NCI-H1417 (cell line): ENCODE data around the gene RRP1B.
"Not testable (repeated sequence)": the region's sequence is repeated elsewhere in the genome, so short reads cannot be mapped to it uniquely, and the experiment has no call there.

Experiments used
- DNase-seq, 3 experiments: peaks; one replicate each; lab custom pipeline; 2025; lab: John Stamatoyannopoulos, UW

The RRP1B gene

DNA sequence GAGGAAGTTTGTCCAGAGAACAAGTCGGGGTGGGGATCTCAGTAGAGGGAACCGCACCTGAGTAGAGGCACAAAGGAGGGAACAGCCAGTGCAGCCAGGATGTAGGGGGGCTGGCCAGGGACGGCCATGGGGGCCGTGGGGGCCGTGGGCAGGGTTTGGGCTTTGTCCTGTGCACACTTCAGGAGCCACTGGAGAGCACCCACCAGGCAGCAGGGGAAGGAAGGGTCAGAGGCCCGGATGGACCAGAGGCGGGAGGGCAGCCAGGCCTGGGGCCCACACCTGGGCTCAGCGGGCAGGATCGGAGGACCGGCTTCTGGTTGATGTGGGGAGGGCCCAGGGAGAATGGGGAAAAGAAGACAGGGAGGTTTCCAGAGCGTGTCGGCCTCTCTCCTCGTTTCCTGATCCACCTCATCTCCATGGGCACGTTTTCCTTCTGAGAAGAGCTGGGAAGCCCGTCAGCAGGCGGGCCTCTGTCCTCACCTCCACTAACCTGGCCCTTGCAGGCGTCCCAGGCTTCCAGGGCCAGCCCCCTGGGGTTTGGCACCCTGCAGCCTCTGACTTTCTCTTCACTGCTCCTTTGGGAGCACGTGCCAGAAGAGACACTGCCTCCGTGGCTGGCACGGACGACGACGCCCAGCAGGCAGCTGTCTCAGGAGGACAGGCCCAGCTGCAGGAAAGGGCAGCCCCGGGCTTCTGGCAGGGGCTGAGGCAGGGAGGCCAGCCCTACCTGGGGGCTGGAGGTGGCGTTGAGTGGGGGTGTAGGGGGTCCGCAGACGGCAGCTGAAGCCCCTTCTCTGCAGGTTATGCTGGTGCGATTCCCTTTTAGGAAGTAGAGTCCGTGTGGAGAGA, 42.8 kb downstream of the RRP1B start:
- peak in 2 of 3 experiments; percentile 76 to 78 for DNase-seq

DNA sequence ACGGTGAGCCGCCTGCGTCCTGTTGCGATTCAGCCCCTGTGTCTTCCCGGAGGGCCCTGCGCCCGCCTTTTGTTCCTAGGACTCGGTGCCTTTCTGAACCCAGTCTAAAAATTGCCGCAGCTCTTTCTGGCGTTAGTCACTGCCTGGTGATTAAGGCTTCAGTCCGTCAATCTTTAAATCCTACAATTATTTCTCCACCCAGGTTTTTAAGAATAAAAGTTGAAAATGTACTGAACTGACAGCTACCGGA, 43.4 kb downstream of the RRP1B start:
- DNase-seq: peak in 2 of 3 experiments; percentile 76 to 84

DNA sequence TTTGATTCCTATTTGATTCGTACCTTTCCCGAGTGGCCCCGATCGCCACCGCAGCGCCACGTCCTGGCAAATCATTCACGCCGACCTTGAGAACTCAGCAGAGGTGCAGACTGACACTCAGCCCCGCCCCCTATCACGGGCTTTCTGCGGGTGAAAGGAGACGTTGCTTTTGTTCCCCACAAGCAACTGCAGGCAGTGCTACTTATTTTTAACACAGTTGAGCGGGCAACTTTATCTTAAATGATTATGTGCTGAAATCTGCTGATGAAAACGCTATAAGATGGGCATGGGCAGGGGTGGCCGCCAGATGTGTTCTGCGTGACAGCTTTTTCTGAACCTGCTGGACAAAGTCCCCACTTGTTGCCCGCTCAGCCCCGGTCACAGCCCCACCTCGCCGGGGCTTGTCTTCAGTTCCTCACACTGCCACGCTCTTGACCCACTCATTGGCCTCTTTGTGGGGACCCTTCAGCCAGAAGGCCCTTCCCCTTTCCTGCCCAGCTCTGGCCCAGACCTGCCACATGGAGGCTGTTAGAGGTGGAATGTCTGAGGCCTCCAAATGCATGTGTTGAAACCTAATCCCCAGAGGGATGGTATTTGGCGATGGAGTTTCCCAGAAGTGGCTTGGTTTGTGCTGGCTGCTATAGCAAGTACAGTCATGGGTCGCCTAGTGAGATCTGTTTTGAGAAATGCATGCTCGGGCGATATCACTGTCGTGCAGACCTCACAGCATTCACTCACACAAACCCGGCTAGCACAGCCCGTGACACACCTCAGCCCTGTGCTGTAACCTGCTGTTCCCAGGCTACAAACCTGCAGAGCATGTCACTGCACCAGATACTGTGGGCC, 43.9 kb downstream of the RRP1B start:
- peak; percentile 27 to 84 (median 75) for DNase-seq

DNA sequence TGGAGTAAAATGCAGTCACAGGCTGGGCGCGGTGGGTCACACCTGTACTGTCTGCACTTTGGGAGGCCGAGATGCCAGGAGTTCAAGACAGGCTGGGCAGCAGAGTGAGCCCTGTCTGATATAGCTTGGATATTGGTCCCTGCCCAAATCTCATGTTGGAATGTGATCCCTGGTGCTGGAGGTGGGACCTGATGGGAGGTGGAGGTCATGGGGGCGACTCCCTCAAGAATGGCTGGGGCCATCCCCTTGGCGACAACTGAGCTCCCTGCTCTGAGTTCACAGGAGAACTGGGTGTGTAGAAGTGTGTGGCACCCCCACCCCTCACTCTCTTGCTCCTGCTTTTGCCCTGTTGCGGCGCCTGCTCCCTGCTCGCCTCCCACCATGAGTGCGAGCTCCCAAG, 48.1 kb downstream of the RRP1B start:
- no peak for DNase-seq

DNA sequence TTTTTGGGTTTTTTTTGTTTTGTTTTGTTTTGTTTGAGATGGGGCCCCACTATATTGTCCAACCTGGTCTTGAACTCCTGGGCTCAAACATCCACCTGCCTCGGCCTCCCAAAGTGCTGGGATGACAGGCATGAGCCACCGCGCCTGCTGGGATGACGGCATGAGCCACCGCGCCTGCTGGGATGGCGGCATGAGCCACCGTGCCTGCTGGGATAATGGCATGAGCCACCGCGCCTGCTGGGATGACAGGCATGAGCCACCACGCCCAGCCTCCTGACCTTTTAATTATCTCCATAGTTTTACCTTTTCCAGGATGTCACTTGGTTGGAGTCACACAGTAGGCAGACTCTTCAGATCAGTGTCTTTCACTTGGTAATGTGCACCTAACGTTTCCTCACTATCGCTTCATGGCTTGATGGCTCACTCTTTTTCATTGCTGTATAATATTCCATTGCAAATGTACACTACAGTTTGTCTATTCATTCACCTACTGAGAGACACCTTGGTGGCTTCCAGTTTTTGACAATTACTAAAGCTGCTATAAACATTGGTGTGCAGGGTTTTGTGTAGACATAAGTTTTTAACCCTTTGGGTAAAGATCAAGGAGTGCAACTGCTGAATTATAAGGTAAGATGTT, 49.5 kb downstream of the RRP1B start:
- DNase-seq: peak in 2 of 3 experiments; percentile 16 to 34

DNA sequence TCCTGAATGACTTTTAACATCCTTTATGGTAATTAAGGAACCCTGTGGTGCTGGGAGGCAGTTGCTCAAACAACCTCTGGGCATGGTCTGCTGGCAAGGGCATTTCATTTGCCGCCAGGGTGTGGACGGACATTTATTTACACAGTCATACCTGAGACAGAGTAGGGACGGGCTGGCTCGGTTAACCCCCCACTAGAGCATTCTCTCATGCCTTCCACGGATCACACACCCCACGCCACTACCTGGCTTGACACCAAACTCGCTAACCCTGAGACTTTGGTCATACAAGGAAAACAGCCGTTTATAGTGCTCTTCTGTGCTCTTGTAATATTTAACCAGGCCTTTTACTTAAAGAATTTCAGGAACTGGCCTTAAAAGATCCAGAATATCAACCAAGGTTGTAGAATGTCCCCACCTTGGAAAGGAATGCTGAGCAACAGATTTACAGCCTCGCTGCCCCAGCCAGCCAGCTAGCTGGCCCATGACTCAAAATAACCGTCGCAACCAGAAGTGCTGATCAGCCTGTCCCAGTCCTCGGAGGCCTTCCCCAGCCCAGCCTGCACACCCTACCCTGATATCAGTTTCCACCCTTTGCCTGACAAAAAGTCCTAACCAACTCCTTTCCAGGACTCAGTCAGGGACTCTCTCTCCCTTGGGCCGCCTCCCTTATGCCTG, 53.0 kb downstream of the RRP1B start:
- peak; percentile 62 to 85 (median 83) for DNase-seq

GRCh38 chr21:43713123-43713522, 53.8 kb downstream of the RRP1B start:
- not testable (repeated sequence) for DNase-seq

GRCh38 chr21:43716376-43717165, 57.2 kb downstream of the RRP1B start:
- DNase-seq: no peak

DNA sequence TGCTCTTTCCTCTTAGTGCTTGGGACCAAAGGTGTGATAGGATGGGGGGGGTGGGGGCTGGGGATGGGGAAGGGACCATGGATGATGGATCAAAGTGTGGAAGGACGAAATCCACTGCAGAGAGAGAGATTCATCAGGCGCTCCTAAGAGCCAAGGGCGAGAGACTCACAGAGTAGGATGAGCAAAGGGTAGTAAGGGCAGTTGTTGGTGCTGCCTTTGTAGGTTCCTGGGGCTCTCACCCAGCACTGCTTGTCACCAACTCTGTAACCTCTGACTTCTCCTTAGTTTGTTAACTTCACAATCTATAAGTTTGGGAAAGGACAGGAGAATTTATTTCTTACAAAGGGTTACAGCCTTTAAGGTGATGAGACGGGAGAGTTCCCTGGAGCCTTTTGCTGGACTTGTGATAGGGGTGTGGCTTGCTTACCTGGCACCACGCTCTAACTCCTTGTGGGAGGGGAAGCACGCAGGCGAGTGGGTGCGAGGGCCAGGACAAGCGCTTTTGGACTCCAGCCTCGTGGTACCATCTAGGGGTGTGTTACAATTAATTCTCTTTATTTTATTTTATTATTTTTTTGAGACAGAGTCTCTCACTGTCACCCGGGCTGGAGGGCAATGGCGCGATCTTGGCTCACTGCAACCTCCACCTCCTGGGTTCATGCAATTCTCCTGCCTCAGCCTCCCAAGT, 58.0 kb downstream of the RRP1B start:
- DNase-seq: no peak

- DNase-seq: peak in 1 of 3 experiments; percentile 30
These were observed 58.9 kb downstream of the RRP1B start for GRCh38 chr21:43717967-43718871.

DNA sequence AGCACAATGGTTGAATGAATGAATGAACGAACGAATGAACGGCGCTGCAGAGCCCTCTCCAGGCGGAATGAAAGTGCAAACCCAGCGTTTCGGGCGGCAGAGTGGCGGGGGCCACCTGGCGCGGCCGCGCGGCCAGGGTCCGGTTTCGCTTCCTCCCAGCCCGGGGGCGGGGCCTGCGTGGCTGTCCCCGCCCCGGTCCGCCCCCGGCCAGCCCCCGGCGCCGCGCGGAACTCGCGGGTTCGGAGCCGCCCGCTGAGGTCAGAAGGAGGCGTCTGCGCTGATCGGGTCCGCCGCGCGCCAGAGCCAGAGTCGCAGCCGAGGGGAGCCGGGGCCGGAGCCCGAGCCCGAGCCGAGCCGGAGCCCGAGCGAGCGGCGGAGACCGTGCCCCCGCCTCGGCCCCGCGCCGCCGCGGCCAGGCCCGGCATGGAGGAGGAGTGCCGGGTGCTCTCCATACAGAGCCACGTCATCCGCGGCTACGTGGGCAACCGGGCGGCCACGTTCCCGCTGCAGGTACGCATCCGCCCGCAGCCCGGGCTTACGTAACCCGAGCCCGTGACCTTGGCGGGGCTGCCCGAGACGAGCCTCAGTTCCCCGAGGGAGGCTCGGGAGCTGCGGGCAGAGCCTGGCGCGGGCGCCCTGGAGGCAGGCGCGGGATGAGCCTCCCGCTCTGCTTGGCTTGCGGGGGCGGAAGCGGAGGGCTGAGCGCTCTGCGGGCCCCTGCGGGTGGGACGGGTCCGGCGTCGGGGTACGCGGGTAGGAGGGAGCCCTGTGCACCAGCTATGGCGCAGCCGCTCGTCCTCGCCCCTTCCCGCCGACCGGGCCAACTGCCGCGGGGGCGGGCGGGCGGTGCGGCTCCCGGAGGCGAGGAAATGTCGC, 59.8 kb downstream of the RRP1B start, which contains the start of gene PDXK:
PDXK (plus strand) TSS at position 258 of the 876 bp plus-strand sequence; CDS start at position 424, 166 bp downstream.
- peak; percentile 90 to 93 (median 92) for DNase-seq

- DNase-seq: peak in 2 of 3 experiments; percentile 55 to 64
These were observed 60.6 kb downstream of the RRP1B start for GRCh38 chr21:43719748-43720538.

- DNase-seq: no peak
These were observed 61.3 kb downstream of the RRP1B start for GRCh38 chr21:43720539-43721166.

DNA sequence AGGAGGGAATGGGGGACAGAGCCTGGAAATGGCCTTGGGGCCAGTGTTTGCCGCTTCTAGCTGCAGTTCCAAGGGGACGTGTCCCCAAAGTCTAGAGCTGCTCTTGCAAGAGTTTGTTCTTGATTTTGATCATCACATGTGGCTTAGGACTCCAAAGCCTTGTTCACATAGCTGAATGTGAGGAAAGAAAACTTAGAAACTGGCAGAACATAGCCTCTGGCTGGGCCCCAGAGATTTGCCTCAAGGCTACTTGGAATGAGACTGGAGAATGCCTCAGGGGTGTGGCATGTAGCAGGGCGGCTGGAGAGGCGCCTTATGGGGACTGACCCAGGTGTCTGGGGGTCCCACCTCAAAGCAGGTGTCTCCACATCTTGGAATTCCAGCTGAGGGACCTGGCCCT, 61.8 kb downstream of the RRP1B start:
- no peak for DNase-seq

DNA sequence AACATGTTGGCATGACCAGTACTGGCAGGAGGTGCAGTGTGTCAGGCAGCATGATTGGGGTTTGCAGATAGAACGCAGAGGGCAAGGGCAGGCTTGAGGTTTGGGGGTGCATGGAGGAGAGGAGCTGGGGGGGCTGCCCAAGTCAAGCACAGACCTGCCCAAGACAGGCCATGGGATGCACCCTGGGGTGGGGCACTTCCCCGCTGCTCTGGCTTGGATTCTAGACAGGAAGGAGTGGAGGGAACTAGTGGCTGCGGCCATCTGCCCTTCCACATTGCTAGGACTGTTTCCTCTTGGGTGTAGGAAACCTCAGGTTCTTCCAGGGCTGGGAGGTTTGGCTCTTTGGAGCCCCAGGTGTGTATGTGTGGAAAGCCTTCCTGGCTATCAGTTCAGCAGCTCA, 62.6 kb downstream of the RRP1B start:
- no peak for DNase-seq

- no peak for DNase-seq
These were observed 64.3 kb downstream of the RRP1B start for GRCh38 chr21:43723648-43724047.
